ENCODE measurements around the gene IRX3.

Gene IRX3

DNA sequence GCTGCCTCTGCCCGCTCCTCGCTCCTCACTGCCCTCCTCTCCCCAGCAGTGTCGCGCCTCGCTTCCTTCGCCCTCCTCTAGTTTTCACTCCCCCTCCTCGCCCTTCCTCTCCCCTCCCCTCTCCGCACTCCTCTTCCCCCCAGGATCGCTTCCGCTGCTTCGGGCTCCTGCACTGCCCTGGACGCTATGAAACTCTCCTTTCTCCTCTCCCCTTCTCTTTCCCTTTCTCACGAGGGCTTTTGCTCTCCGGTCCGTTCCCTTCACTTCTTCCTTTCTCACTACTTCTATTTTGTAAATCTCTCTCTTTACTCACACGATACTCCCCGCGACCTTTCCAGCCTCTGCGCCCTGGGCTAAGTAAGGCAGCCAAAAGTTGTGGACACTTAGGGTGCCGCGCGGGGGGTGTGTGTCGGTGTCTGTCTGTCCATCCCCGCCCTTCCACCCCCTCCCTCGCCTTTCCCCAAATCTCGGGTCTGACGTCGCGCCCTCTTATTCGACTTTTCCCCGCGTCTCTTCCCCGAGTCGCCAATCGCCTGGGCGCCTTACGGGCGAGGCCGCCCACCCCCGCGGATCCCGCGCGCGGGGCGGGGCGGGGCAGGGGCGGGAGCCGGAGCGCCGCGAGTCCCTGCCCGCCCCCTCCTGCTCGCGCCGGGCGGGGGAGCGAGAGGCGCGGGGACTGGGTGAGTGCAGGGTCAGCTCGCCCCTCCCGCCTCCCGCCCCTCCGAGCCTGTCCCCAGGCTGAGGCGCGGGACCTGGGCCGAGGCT lies at the start of gene IRX3:
IRX3 (minus strand) TSS at position 422 of the 765 bp plus-strand sequence. CDS start 737 bp downstream, outside the sequence.
- DNase-seq: no peak

DNA sequence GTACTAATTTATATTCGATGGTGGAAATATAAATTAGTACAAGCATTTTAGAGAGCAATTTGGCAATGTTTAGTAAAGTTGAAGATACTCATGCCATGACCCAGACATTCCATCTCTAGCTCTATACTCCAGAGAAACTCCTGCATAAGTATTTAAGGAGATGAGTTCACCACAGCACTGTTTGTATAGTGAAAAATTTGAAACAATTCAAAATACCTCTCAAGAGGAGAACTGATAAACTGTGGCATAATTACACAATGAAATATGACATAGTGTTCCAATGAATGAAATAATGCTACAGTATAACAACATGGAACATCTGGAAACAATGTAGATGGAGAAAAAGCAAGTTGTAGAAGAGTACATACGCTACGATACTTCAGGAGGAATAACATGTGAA lies 48.6 kb upstream of the IRX3 start:
- DNase-seq: no peak

DNA sequence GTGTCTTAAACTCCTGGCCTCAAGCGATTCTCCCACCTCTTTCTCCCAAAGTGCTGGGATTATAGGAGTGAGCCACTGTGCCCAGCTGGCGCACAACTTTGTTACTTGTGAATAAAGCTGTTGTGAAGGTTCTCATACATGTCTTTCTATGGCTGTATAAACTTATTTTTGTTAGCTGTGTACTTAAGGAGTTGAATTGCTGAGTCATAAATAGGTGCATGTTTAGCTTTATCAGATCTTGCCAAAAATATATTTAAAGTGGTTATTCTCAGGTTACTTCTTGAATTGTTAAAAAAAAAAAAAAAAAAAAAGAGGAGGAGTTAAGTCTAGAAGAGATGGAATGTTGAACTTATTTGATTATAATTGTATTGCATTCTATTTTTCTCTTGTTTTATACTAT lies 47.6 kb upstream of the IRX3 start:
- no peak for DNase-seq

DNA sequence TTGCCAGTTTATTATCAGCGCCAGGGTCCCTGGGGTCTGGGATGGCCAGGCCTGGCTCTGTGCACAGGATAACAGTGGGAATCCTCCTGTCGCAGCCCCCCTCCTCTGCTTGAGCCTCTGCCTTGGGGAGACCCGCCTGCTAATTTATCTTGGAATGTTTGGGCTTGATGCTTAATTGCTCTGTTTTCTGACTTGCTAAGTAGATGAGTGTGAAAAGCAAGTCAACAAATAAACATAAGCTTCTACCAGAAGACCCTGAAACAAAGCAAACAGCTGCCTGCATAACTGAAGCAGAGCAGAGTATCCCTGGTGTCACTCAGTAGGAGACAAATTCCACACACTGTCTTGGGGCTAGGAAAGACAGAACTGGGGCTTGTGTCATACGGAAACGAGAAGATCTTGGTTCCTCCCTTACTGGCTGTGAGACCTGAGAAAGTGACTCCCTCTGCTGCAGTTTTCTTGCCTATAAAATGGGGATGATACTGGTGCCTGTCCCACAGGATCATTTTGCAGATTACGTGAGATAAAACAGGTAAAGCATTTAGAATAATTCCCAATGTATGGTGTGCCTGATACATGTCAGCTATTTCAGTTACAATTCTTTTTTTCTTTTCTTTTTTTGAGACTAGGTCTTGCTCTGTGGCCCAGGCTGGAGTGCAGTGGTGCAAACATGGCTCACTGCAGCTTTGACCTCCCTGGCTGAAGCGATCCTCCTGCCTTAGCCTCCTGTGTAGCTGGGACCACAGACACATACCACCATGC lies 44.8 kb upstream of the IRX3 start:
- DNase-seq: no peak

DNA sequence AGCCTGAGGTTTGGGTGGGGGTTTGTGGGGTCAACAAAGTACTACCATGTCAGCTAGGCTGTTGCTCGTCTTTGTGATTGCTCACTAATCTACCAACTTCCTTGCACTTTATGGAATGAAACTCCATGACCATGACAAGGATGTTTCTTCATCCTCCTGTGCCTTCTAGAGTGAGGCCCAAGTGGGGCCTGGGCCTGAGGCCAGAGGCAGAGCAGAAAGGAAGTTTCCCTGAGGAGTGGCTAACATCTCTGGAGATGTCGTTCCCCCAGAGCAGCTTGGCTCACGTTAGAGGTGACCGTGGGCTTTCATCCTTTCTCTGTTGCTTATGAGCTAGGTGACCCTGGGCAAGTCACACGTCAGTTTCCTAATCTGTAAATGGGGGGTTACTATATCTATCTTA lies 41.0 kb upstream of the IRX3 start:
- no peak for DNase-seq

DNA sequence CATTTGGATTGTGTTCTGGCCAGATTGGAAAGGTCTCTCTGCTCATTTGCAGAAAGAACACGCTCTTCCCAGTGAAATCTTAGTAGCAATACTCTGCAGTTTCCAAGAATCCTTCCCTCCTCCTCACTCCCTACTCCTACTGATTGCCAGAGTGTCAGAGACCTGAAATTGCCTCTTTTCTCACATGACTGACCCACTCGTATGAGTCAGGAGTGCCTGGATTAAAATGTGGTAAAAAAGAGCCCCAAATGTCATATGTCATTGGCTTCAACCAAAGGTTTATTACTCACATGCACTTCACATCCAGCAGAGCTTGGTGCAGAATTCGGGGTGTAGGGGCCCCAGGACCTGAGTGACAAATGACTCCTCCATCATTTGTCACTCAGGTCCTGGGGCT lies 39.7 kb upstream of the IRX3 start:
- no peak for DNase-seq

DNA sequence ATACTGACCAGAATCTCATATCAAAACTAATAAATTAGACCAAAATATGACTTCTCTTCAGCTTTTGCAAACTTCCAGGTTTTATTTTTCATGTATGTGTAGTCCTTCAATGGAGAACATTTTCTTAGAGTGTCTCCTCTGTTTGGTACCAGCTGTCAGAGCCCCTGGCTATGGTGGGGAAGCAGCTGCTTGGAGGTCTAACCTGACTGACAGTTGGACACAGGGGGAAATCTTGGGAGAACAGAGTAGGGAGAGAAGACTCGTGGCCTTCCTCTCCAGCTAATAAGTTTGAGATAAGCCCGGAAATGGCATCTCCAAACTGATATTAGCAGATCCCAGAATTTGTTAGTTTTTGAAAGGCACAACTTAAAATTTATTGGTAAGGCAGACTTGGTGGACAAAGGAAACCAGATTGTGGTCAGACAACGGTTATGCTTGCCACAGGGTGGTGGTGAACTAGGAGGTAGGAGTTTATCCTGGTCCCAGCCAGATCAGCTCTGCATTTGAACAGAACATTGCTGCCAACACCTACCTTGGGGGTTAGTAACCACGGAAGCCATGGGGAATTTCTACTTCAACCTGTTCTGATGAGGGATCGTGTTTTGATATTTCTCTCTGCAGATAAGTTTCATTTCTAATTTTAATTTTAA lies 39.2 kb upstream of the IRX3 start:
- no peak for DNase-seq

DNA sequence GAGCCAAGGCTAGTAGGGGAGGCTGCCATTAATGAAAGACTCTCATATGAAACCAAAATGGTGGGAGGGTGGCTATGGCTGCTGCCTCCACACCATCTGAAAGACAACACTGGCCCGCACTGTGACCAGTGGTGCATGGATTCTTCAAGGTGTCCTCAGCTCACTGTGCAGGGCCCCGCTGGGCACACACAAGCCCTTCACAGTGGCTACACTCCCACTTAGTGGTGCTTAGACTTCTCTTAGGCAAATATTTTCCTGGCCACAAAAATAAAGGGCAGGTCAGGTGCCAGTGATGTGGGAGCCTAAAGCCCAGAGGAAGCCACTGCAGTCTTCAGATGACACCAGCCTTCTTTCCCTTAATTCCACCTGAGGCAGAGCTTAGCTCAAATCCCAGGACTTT lies 38.1 kb upstream of the IRX3 start:
- DNase-seq: no peak

DNA sequence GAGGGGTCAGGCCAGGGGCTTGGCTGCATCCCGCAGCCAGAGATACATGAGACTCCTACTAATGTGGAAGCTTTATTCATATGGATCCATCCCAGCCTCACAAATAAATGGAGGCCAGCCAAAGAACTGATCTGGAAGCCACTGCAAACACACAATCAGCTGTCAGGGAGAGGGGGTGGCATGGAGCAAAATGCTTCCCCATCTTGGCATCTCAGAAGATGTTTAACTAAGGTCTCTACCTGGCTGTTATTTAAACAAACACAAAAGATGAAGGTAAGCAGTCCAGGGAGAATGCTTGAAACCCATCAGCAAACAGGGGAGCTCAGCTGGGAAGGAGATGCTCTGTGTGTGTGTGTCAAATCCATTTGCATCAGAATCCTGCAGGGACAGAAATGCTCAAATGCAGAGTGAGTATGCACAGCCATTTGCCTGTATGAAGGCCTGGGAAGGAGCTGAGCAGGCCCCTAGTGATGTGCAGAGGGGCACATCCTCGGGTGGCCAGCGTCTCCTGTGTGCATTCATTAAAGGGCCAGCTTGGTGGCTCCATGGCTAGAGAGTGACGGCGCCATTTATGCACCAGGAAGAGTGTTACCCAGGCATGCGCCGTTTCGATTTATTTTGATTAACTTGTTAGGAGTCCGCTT lies 34.2 kb upstream of the IRX3 start:
- DNase-seq: no peak

DNA sequence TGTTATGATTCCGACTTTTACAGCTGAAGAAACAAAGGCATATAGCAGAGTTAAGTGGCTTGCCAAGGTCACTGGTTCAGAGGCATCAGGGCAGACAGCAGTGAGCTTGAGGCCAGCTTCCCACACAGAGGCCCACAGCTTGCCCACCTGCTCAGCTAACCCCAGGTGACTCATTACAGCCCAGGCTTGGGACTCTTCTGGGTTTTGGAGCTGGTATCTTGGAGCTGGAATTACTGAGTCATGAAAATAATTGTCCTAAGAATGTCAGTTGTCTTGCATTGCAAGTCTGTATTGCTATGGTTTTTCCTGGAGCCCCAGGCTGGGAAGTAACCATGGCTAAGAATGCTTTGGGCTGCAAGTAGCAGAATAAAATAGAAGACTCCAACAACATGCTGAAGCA lies 32.4 kb upstream of the IRX3 start:
- no peak for DNase-seq

DNA sequence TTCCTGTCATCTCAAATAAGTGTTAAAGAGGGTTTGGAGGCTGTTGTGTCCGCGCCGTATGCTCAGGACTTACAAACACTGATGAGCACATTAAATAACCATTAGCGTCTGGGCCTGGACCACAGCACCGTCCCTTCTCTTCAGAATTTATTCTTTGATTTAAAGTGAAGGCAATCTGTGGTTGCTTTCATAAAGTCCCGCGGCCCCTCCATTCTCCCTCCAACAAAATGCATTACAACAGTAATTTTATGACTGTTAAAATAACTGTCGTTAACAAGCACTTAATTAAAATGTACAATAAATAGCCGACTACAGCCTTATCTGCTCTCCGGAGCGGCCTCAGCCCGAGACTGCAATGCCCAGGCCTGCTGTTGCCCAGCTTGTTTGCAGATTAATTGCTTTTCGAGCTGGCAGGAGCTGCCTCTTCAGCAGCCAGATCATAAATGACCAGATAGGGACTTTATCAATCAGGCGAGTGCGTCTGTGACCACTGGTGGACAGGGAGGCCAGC lies 30.6 kb upstream of the IRX3 start:
- no peak for DNase-seq

DNA sequence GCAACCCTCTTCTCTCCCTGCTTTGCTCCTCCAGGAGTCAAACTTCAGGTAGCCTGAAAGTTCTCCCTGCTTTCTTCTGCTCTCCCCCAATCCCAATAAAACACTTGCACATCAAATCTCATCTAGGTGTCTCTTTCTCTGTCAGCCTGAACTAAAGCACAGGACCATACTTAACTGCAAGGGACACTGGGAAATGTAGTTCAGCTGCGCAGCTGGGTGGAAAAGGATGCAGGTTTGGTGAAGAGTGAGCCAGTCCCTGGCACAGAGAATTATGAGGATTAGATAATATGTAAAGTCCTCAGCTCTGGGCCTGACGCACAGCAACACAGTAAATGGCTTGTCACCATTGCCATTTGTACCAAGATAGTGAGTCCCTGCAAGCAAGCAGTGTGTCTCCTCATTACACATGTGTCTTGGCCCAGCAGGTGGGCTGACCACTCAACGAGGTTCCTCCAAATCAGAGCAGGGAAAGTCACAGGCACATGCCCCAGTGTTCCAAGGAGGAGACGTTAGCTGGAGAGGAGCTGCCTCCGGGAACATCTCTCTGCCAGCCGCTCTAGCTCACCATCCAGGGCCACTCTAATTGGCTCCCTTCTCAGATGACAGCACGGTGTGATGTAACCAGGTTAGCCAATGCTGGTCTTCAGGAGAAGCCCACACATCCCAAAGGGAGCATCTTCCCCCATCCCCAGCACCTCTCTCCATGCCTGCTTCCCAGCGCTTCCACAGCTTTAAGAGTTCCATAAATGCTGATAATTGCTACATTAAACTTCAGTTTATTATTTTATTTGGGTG lies 29.7 kb upstream of the IRX3 start:
- DNase-seq: no peak

DNA sequence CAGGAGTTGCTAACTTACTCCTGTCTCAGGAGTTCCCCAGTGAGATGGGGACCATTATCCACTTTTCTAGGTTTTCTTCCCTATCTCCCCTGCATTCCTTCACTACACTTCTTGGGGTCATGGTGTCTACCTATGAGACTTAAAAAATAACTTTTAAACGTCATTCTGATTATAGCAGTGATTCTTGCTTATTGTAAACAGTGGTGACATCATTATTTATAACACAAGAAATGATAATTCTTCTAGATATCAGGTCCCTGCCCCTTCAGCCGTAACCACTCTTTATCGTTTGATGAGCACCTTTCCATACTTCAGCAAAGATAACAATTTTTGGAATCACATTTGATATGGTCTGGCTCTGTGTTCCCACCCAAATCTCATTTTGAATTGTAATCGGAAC lies 27.2 kb upstream of the IRX3 start:
- no peak for DNase-seq

DNA sequence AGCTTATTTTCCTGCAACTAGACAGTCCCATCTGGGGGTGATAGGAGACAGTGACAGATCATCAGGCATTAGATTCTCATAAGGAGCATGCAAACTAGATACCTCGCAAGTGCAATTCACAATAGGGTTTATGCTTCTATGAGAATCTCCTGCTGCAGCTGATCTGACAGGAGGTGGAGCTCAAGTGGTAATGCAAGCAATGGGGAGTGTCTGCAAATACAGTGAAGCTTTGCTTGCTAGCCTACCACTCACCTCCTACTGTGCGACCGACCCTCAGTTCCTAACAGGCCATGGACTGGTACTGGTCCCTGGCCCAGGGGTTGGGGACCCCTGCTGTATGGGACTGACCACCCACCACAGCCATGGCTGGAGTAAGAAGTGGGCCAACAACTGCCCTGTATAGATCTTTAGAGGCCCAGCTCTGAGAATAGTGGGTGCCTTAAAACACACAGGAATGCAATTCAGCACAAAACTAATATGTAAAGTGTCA lies 26.0 kb upstream of the IRX3 start:
- no peak for DNase-seq

DNA sequence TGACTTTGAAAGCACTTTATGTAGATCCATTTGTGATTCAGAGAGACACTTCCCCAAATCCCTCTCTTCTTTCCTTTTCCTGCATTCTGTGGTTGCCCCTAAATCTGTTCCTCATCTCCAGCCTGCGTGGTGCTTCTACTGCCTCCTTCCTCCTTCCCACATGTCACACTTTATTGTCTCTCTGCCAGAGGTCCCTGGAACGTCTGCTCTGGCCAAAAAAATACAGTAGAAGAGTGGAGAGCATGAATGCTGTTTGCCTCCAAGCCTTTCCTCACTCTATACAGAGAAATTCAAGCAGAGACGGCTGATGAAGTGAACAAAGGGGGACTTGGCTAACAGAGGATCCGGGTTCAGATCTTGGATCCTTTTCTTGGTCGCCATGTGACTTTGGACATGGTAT lies 22.8 kb upstream of the IRX3 start:
- no peak for DNase-seq

DNA sequence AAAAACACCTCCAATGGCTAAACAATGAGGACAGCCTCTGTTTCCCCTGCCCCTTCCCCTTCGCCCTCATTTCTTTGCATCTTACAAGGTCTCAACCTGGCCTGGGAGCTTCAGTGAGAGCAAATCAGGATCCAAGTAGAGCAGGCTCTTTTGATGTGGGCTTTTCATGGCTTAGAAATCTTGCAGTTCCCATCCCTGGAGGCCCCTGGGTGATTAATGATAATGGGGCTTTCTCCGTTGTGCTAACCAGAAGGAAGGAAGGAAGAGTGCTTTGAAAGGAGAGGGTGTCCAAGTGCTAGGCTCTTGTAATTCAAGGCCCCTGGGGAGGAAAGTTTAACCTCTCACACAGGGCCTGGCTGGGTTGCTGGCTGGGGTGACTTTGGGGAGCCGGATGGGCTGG lies 18.5 kb upstream of the IRX3 start:
- no peak for DNase-seq

DNA sequence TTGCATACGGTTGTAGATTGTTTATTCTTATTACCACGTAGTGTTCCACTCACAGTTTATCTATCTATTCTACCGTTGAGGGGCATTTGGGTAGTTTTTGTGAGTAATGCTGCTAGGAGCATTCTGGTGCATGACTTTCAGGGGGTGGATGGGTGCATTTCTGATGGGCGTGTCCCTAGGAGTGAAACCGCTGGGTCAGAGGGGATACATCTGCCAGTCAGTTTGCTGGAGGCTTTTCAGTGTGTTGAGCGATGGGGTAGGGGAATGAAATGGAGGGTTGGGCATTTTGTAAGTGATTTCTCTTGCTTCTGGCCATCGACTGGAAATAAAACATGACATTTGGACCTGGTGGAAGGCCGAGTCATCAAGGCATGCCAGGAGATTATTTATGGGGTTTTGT lies 17.0 kb upstream of the IRX3 start:
- no peak for DNase-seq

DNA sequence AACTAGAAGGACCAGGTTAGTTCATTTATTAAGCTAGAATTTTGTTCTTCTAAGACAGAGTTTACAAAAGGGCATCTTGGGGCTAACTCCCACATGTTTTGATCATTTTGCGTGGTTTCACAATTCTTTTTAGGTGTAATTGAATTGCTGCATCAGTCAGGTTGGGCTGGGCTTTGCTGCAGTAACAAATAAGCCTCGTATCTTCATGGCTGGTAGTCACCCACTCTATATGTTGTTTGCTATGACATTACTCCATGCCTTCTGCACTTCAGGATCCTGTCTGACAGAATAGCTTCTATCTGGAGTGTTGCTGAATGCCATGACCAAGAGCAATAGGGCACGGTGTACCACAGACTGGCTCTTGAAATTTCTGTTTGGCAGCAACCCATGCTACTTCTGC lies 10.6 kb upstream of the IRX3 start:
- no peak for DNase-seq

DNA sequence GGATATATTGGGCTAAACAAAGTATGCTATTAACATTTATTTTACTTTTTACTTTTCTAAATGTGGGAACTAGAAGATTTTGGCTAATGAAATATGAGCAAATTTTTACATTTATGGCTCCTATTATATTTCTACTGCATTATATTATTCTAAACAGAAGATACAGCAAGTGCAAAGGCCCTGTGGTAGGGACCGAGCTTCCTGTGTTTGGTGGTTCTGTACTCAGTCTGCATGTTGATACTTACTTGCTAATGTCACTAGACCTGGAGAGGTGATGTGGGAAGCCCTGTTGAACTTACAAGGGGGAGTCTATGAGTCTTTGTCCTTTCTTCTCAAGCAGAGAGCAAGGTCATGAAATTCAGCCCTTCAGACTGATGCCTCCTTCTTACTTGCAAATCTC lies 10.0 kb upstream of the IRX3 start:
- no peak for DNase-seq

DNA sequence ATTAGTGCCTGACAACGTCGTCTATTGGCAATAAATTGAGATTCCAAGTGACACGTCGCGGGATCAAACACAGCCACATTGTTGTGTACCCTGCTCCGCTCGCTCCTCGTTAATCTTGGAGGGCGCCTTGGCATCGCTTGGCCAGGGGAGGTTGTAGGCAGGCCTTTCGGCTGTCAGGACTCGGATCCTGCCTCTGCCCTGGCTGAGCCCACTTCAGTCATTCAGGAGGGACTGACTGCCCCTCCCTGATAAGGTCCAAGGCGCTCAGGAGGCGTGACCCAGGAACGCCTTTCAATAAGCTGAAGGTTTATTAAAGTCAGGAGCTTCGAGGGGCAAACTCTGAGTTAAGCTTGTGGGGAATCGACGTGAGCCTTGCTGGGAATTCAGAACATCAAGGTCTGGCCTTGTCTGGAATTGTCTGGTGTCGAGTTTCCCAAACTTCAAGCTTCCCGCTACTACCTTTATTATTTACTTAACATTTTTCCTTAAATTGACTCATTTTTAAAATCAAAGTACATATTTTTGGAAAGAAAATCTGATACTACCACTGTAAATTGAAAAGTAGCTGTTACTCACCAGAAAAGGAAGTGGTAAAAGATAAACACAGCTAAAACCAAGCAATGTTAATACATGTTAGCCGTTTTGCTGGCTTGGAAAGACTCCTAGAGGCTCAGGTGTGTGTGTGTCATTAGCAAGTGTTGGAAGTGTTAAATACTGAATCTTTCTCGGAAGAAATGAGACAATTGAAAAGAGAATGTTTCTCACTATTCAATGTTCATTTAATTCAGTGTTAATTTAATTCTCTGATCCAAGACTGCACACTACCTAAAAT lies 5.3 kb upstream of the IRX3 start:
- DNase-seq: no peak
